ENCODE data around the gene MPI. TPM values are rescaled to one million over a fixed set of nuclear protein-coding genes. Genes with fewer than 3 reads are reported as not detected.
A peak's percentile ranks its signal among the peaks of the same experiment; 100 is the strongest.
"Not testable (repeated sequence)": the region's sequence is repeated elsewhere in the genome, so short reads cannot be mapped to it uniquely, and the experiment has no call there.

The MPI gene
- total RNA-seq, 2 donors from 2014 or later = 50.7 to 68.0 TPM

- no peak for DNase-seq
- peaks cover 4% of the 10 kb centered on the region for H3K4me1 ChIP-seq
- H3K4me3 ChIP-seq = no peak overlapping the region
- H3K9me3 ChIP-seq = no peaks in the 10 kb centered on the region
- no peak for TF ChIP-seq CTCF (IDR thresholded peaks at IDR 0.05)
- peak overlapping the region in 1 of 2 donors; percentile 51 for H3K9ac ChIP-seq (ENCODE audit: low read depth in 2 of 2, low read length in 2 of 2)
- H3K36me3 ChIP-seq = no peaks in the 10 kb centered on the region
- no peaks in the 10 kb centered on the region for H3K27me3 ChIP-seq
- no peak overlapping the region for H3K27ac ChIP-seq
- intact Hi-C loops (cut with DNase I) = no loop called here
Observed at GRCh38 chr15:74892931-74893330, 3.1 kb downstream of the MPI start.

GRCh38 chr15:74893627-74894026, 3.8 kb downstream of the MPI start:
- Histone ChIP-seq H3K36me3 (no peaks in the 10 kb centered on the region), H3K27ac (no peak overlapping the region), H3K4me3 (no peak overlapping the region), H3K9ac (ENCODE audit: low read depth in 2 of 2, low read length in 2 of 2) (no peak overlapping the region), H3K9me3 (no peaks in the 10 kb centered on the region), H3K27me3 (no peaks in the 10 kb centered on the region), H3K4me1 (peaks cover 4% of the 10 kb centered on the region)
- DNase-seq = no peak
- no peak for TF ChIP-seq CTCF (IDR thresholded peaks at IDR 0.05)
- intact Hi-C loops (cut with DNase I) = no loop called here

- intact Hi-C loops (cut with DNase I) = not testable (repeated sequence)
Observed at GRCh38 chr15:74894383-74894782, 4.5 kb downstream of the MPI start.

GRCh38 chr15:74895830-74896229, 6.0 kb downstream of the MPI start:
- intact Hi-C loops (cut with DNase I) = no loop called here
- DNase-seq = no peak
- Histone ChIP-seq H3K4me1 (peaks cover 4% of the 10 kb centered on the region), H3K27me3 (no peaks in the 10 kb centered on the region), H3K9ac (ENCODE audit: low read depth in 2 of 2, low read length in 2 of 2) (no peak overlapping the region), H3K4me3 (no peak overlapping the region), H3K36me3 (no peaks in the 10 kb centered on the region), H3K9me3 (no peaks in the 10 kb centered on the region), H3K27ac (no peak overlapping the region)
- no peak for TF ChIP-seq CTCF (IDR thresholded peaks at IDR 0.05)

More at GRCh38 chr15:74894383-74894782, 4.5 kb downstream of the MPI start:
- H3K9me3 ChIP-seq; H3K36me3 ChIP-seq; H3K4me3 ChIP-seq; H3K27me3 ChIP-seq; H3K9ac ChIP-seq (ENCODE audit: low read depth in 2 of 2, low read length in 2 of 2); DNase-seq; H3K4me1 ChIP-seq; H3K27ac ChIP-seq: not testable (repeated sequence)

GRCh38 chr15:74896316-74896715, 6.5 kb downstream of the MPI start:
- DNase-seq = no peak
- Histone ChIP-seq H3K36me3 (no peaks in the 10 kb centered on the region), H3K27ac (no peak overlapping the region), H3K4me3 (no peak overlapping the region), H3K9ac (ENCODE audit: low read depth in 2 of 2, low read length in 2 of 2) (no peak overlapping the region), H3K4me1 (peaks cover 6% of the 10 kb centered on the region), H3K9me3 (no peaks in the 10 kb centered on the region), H3K27me3 (no peaks in the 10 kb centered on the region)
- no peak for TF ChIP-seq CTCF (IDR thresholded peaks at IDR 0.05)
- intact Hi-C loops (cut with DNase I) = no loop called here

DNA sequence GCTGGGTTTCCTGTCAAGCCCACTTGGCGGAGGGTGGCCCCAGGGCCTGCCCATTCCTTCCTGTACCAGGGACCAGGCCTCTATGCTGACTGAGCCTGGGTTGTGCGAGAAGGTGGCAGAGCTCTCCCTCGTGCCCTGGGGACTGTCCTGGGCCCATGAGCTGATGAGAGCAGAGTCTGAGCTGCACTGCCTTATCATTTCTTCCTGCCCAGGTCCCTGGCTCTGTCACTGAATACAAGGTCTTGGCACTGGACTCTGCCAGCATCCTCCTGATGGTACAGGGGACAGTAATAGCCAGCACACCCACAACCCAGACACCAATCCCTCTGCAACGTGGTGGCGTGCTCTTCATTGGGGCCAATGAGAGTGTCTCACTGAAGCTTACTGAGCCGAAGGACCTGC, 7.5 kb downstream of the MPI start:
- H3K27me3 ChIP-seq = no peaks in the 10 kb centered on the region
- no peak for DNase-seq
- no peak overlapping the region for H3K4me3 ChIP-seq
- H3K9ac ChIP-seq (ENCODE audit: low read depth in 2 of 2, low read length in 2 of 2) = peak overlapping the region in 1 of 2 donors; percentile 18
- intact Hi-C loops (cut with DNase I) = no loop called here
- peaks cover 6% of the 10 kb centered on the region for H3K4me1 ChIP-seq
- no peaks in the 10 kb centered on the region for H3K9me3 ChIP-seq
- peaks cover 3% of the 10 kb centered on the region for H3K36me3 ChIP-seq
- no peak overlapping the region for H3K27ac ChIP-seq
- no peak for TF ChIP-seq CTCF (IDR thresholded peaks at IDR 0.05)
